ENCODE measurements around the gene BAHCC1.
A peak's percentile ranks its signal among the peaks of the same experiment; 100 is the strongest.

The BAHCC1 gene

DNA sequence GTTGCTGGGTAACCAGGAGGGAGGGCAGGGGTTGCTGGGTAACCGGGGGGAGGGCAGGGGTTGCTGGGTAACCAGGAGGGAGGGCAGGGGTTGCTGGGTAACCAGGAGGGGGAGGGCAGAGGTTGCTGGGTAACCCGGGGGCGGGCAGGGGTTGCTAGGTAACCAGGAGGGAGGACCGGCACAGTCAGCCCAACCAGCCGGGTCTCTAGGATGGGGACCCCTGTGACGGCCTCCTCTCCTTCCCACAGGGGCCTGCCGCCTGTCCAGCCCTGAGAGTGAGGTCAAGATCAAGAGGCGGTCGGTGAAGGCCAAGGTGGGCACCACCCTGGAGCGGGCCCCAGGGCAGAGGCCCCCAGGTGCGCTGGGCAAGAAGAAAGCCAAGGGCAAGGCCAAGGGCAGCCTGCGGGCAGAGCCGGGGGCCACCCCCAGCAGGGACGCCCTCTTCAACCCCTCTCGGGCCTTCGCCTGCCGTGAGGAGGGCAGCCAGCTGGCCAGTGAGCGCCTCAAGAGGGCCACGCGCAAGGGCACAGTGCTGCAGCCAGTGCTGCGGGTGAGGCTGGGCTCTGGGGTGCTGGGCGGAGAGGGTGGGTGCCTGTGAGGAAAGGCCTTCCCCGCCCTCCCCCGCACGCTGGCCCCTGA lies 62.8 kb downstream of the BAHCC1 start:
- Histone ChIP-seq H3K14ac (ENCODE audit: low read length) (no peak overlapping the region), H3K27ac (replicated peaks; ENCODE audit: low read length) (no peak overlapping the region)

DNA sequence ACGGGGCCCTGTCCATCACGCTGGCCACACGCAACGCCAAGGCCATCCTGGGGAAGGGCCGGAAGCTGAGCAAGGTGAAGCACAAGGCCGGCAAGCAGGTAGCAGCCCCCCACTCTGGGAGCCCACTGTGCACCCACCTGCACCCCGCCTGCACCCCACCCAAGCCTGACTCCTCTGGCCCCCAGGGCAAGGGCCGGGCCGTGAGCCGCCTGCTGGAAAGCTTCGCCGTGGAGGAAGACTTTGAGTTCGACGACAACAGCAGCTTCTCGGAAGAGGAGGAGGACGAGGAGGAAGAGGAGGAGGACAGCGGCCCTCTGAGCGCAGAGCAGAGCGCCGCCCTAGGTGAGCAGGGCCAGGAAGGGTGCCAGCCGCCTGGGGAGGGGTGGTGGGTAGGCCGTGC lies 63.4 kb downstream of the BAHCC1 start:
- no peaks in the 10 kb centered on the region for H3K27me3 ChIP-seq (ENCODE audit: control insufficient read depth in 3 of 3, insufficient read depth in 3 of 3, low read depth in 1 of 3, low read length in 3 of 3)
- H3K23ac ChIP-seq (ENCODE audit: low read depth, low read length, poor library complexity): no peak overlapping the region
- H2BK120ac ChIP-seq (ENCODE audit: low read depth, low read length): no peak overlapping the region
- no peak overlapping the region for H2BK5ac ChIP-seq (ENCODE audit: low read length)
- H4K91ac ChIP-seq (ENCODE audit: low read depth, low read length, poor library complexity): no peak overlapping the region
- no peak overlapping the region for H3K27ac ChIP-seq (replicated peaks; ENCODE audit: low read length)
- no peak overlapping the region for H2AFZ ChIP-seq (ENCODE audit: low read length)
- peaks cover 2% of the 10 kb centered on the region for H3K79me1 ChIP-seq (ENCODE audit: low read depth, low read length)
- peak overlapping the region; percentile 81 for H2AK5ac ChIP-seq (ENCODE audit: low read depth, low read length)
- no peak overlapping the region for H3K4me2 ChIP-seq (ENCODE audit: insufficient read depth, low read length, poor library complexity, severe bottlenecking)
- H4K8ac ChIP-seq (ENCODE audit: low read depth, low read length): no peak overlapping the region
- no peak overlapping the region for H3K4ac ChIP-seq (ENCODE audit: low read length)
- H3K18ac ChIP-seq (ENCODE audit: low read length): no peak overlapping the region
- no peak overlapping the region for H3K9ac ChIP-seq (ENCODE audit: low read depth, low read length, poor library complexity)
- no peak for DNase-seq (ENCODE audit: low spot score)
- H3K4me3 ChIP-seq (ENCODE audit: low read length in 2 of 2): no peak overlapping the region
- no CpG with 5 or more reads among the region's 22 CpGs for WGBS, 2 donors (ENCODE audit: extremely low coverage in 2 of 2, insufficient read length in 2 of 2, insufficient replicate concordance in 1 of 2)
- peak overlapping the region; percentile 21 for H3K14ac ChIP-seq (ENCODE audit: low read length)
- H3K36me3 ChIP-seq (replicated peaks in 1 of 2; ENCODE audit: control insufficient read depth in 2 of 2, insufficient read depth in 2 of 2, low read length in 2 of 2): peaks cover 15 to 58% of the 10 kb centered on the region in 2 donors
- peaks cover 0 to 9% of the 10 kb centered on the region in 2 donors for H3K9me3 ChIP-seq (replicated peaks in 1 of 2; ENCODE audit: control insufficient read depth in 2 of 2, insufficient read depth in 1 of 2, low read depth in 1 of 2, low read length in 2 of 2)
- H2BK12ac ChIP-seq (ENCODE audit: low read length): no peak overlapping the region
- peaks cover 15 to 16% of the 10 kb centered on the region in 2 donors for H3K4me1 ChIP-seq (ENCODE audit: control insufficient read depth in 2 of 2, insufficient read depth in 1 of 2, low read depth in 1 of 2, low read length in 2 of 2)
- H2BK15ac ChIP-seq (ENCODE audit: low read length): no peak overlapping the region

More for the DNA sequence above, 62.8 kb downstream of the BAHCC1 start:
- no peak overlapping the region for H4K8ac ChIP-seq (ENCODE audit: low read depth, low read length)
- H2BK5ac ChIP-seq (ENCODE audit: low read length): no peak overlapping the region
- H3K4ac ChIP-seq (ENCODE audit: low read length): no peak overlapping the region
- H3K18ac ChIP-seq (ENCODE audit: low read length): peak overlapping the region; percentile 35
- no peak overlapping the region for H3K23ac ChIP-seq (ENCODE audit: low read depth, low read length, poor library complexity)
- H2BK120ac ChIP-seq (ENCODE audit: low read depth, low read length): no peak overlapping the region
- no peak for DNase-seq (ENCODE audit: low spot score)
- no peak overlapping the region for H3K4me2 ChIP-seq (ENCODE audit: insufficient read depth, low read length, poor library complexity, severe bottlenecking)
- peak overlapping the region; percentile 30 for H4K91ac ChIP-seq (ENCODE audit: low read depth, low read length, poor library complexity)
- peaks cover 2% of the 10 kb centered on the region for H3K79me1 ChIP-seq (ENCODE audit: low read depth, low read length)
- H3K36me3 ChIP-seq (replicated peaks in 1 of 2; ENCODE audit: control insufficient read depth in 2 of 2, insufficient read depth in 2 of 2, low read length in 2 of 2): peaks cover 13 to 52% of the 10 kb centered on the region in 2 donors
- no CpG with 5 or more reads among the region's 25 CpGs for WGBS, 2 donors (ENCODE audit: extremely low coverage in 2 of 2, insufficient read length in 2 of 2, insufficient replicate concordance in 1 of 2)
- H3K27me3 ChIP-seq (ENCODE audit: control insufficient read depth in 3 of 3, insufficient read depth in 3 of 3, low read depth in 1 of 3, low read length in 3 of 3): no peaks in the 10 kb centered on the region
- H2AFZ ChIP-seq (ENCODE audit: low read length): no peak overlapping the region
- peak overlapping the region; percentile 81 for H2AK5ac ChIP-seq (ENCODE audit: low read depth, low read length)
- H3K9me3 ChIP-seq (replicated peaks in 1 of 2; ENCODE audit: control insufficient read depth in 2 of 2, insufficient read depth in 1 of 2, low read depth in 1 of 2, low read length in 2 of 2): peaks cover 0 to 9% of the 10 kb centered on the region in 2 donors
- H2BK15ac ChIP-seq (ENCODE audit: low read length): no peak overlapping the region
- H3K4me1 ChIP-seq (ENCODE audit: control insufficient read depth in 2 of 2, insufficient read depth in 1 of 2, low read depth in 1 of 2, low read length in 2 of 2): peaks cover 15 to 16% of the 10 kb centered on the region in 2 donors
- no peak overlapping the region for H3K9ac ChIP-seq (ENCODE audit: low read depth, low read length, poor library complexity)
- no peak overlapping the region for H3K4me3 ChIP-seq (ENCODE audit: low read length in 2 of 2)
- no peak overlapping the region for H2BK12ac ChIP-seq (ENCODE audit: low read length)

DNA sequence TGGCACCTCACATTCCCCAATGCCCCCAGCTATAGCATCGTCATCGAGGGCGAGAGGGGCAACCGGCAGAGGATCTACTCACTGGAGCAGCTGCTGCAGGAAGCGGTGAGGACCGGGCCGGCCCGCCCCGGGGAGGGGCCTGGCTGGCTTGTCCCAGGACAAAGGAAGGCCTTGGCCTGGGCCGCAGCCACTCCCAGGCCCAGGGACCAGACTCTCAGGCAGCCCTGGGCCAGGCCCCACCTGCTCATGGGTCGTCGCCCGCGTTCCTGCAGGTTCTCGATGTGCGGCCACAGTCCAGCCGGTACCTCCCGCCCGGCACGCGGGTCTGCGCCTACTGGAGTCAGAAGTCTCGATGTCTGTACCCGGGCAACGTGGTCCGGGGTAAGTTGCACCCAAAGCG lies 64.0 kb downstream of the BAHCC1 start:
- H3K9me3 ChIP-seq (replicated peaks in 1 of 2; ENCODE audit: control insufficient read depth in 2 of 2, insufficient read depth in 1 of 2, low read depth in 1 of 2, low read length in 2 of 2): peaks cover 0 to 9% of the 10 kb centered on the region in 2 donors
- peaks cover 2% of the 10 kb centered on the region for H3K79me1 ChIP-seq (ENCODE audit: low read depth, low read length)
- no peak overlapping the region for H2AFZ ChIP-seq (ENCODE audit: low read length)
- peaks cover 15 to 63% of the 10 kb centered on the region in 2 donors for H3K36me3 ChIP-seq (replicated peaks in 1 of 2; ENCODE audit: control insufficient read depth in 2 of 2, insufficient read depth in 2 of 2, low read length in 2 of 2)
- no peak for DNase-seq (ENCODE audit: low spot score)
- H2BK5ac ChIP-seq (ENCODE audit: low read length): no peak overlapping the region
- no peak overlapping the region for H4K91ac ChIP-seq (ENCODE audit: low read depth, low read length, poor library complexity)
- H3K4ac ChIP-seq (ENCODE audit: low read length): no peak overlapping the region
- H3K18ac ChIP-seq (ENCODE audit: low read length): no peak overlapping the region
- H3K14ac ChIP-seq (ENCODE audit: low read length): no peak overlapping the region
- H2BK120ac ChIP-seq (ENCODE audit: low read depth, low read length): no peak overlapping the region
- H3K27ac ChIP-seq (replicated peaks; ENCODE audit: low read length): no peak overlapping the region
- H2BK15ac ChIP-seq (ENCODE audit: low read length): no peak overlapping the region
- H4K8ac ChIP-seq (ENCODE audit: low read depth, low read length): no peak overlapping the region
- H2AK5ac ChIP-seq (ENCODE audit: low read depth, low read length): no peak overlapping the region
- no CpG with 5 or more reads among the region's 27 CpGs for WGBS, 2 donors (ENCODE audit: extremely low coverage in 2 of 2, insufficient read length in 2 of 2, insufficient replicate concordance in 1 of 2)
- H3K4me1 ChIP-seq (ENCODE audit: control insufficient read depth in 2 of 2, insufficient read depth in 1 of 2, low read depth in 1 of 2, low read length in 2 of 2): peaks cover 15 to 16% of the 10 kb centered on the region in 2 donors
- no peak overlapping the region for H2BK12ac ChIP-seq (ENCODE audit: low read length)
- H3K4me2 ChIP-seq (ENCODE audit: insufficient read depth, low read length, poor library complexity, severe bottlenecking): no peak overlapping the region
- no peaks in the 10 kb centered on the region for H3K27me3 ChIP-seq (ENCODE audit: control insufficient read depth in 3 of 3, insufficient read depth in 3 of 3, low read depth in 1 of 3, low read length in 3 of 3)
- no peak overlapping the region for H3K4me3 ChIP-seq (ENCODE audit: low read length in 2 of 2)
- no peak overlapping the region for H3K23ac ChIP-seq (ENCODE audit: low read depth, low read length, poor library complexity)
- H3K9ac ChIP-seq (ENCODE audit: low read depth, low read length, poor library complexity): no peak overlapping the region

DNA sequence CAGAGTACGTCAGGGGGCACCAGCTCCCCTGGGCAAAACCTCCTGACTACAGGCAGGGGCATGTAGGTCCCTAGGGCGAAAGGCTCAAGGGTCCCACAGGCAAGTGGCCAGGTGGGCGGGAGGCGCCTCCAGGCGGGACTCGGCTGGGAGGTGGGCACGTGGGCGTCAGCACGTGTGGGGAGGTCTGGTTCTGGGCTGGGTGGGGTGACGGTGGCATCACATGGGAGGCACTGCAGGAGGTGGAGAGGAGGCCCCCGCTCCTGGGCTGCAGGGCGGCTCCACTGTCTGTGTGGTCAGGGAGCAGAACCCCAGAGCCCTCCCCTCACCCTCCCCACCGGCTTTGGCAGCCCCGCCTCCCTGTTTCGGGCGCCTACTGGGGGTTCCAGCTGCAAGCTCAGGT lies 64.6 kb downstream of the BAHCC1 start:
- H3K4me1 ChIP-seq (ENCODE audit: control insufficient read depth in 2 of 2, insufficient read depth in 1 of 2, low read depth in 1 of 2, low read length in 2 of 2): peaks cover 15 to 16% of the 10 kb centered on the region in 2 donors
- no peak overlapping the region for H3K4me3 ChIP-seq (ENCODE audit: low read length in 2 of 2)
- no peak for DNase-seq (ENCODE audit: low spot score)
- peaks cover 0 to 9% of the 10 kb centered on the region in 2 donors for H3K9me3 ChIP-seq (replicated peaks in 1 of 2; ENCODE audit: control insufficient read depth in 2 of 2, insufficient read depth in 1 of 2, low read depth in 1 of 2, low read length in 2 of 2)
- no peaks in the 10 kb centered on the region for H3K27me3 ChIP-seq (ENCODE audit: control insufficient read depth in 3 of 3, insufficient read depth in 3 of 3, low read depth in 1 of 3, low read length in 3 of 3)
- H2AFZ ChIP-seq (ENCODE audit: low read length): no peak overlapping the region
- H3K36me3 ChIP-seq (replicated peaks in 1 of 2; ENCODE audit: control insufficient read depth in 2 of 2, insufficient read depth in 2 of 2, low read length in 2 of 2): peaks cover 15 to 69% of the 10 kb centered on the region in 2 donors
- no peak overlapping the region for H2AK5ac ChIP-seq (ENCODE audit: low read depth, low read length)
- no peak overlapping the region for H2BK15ac ChIP-seq (ENCODE audit: low read length)
- H3K27ac ChIP-seq (replicated peaks; ENCODE audit: low read length): no peak overlapping the region
- H3K18ac ChIP-seq (ENCODE audit: low read length): no peak overlapping the region
- peak overlapping the region; percentile 20 for H3K23ac ChIP-seq (ENCODE audit: low read depth, low read length, poor library complexity)
- no peak overlapping the region for H4K8ac ChIP-seq (ENCODE audit: low read depth, low read length)
- H3K9ac ChIP-seq (ENCODE audit: low read depth, low read length, poor library complexity): peak overlapping the region; percentile 44
- H2BK5ac ChIP-seq (ENCODE audit: low read length): no peak overlapping the region
- H4K91ac ChIP-seq (ENCODE audit: low read depth, low read length, poor library complexity): no peak overlapping the region
- no peak overlapping the region for H2BK12ac ChIP-seq (ENCODE audit: low read length)
- H3K4ac ChIP-seq (ENCODE audit: low read length): no peak overlapping the region
- H3K14ac ChIP-seq (ENCODE audit: low read length): no peak overlapping the region
- H3K79me1 ChIP-seq (ENCODE audit: low read depth, low read length): peaks cover 2% of the 10 kb centered on the region
- no CpG with 5 or more reads among the region's 16 CpGs for WGBS, 2 donors (ENCODE audit: extremely low coverage in 2 of 2, insufficient read length in 2 of 2, insufficient replicate concordance in 1 of 2)
- H3K4me2 ChIP-seq (ENCODE audit: insufficient read depth, low read length, poor library complexity, severe bottlenecking): no peak overlapping the region
- H2BK120ac ChIP-seq (ENCODE audit: low read depth, low read length): no peak overlapping the region

Data from neuronal stem cell (in vitro differentiated cells).